ENCODE results near the gene SERTM2.

The SERTM2 gene

DNA sequence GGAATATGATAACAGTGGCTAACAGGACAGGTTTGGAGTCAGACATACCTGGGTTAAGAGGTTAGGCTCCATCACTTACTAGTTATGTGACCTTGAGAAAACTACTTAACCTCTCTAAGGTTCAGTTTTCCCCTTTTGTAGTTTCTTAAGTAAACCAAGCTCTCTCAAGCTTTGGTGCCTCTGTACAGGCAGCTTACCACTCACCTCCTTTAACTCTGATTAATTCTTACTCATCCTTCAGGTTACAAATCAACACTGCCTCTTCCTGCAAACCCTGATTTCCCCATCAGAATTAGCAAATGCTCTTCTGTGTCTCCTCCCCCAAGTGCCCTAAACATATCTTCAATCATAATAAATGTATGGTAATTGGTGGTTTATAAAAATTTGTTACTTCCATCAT is 3.5 kb upstream of the SERTM2 start (continued):
- no peak for TF ChIP-seq ZNF354C (tag by site-specific recombination; IDR thresholded peaks at IDR 0.05; ENCODE audit: borderline replicate concordance, low read depth)

DNA sequence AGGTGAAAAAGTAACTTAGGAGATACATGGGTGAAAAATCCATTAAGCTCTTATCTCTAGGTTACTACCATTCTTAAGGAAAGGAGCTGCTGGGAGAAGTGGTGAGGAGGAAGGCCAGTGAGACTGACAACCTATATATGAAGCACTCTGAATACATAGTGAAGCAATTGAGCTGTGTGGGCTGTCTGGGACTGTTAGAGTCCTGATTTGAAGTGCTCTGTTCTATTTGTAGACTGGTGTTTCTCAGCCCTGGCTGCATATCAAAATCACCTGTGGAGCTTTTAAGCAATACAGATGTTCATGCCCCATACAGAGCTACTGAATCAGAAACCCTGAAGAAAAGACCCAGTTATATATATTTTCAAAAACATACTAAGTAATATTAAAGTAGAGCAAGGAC is 3.9 kb downstream of the SERTM2 start:
- Histone ChIP-seq H3K4me3 (ENCODE audit: low read depth, low read length) (no peak overlapping the region), H3K36me3 (ENCODE audit: control insufficient read depth in 2 of 2, insufficient read depth in 1 of 2, low read length in 2 of 2) (no peaks in the 10 kb centered on the region), H3K4me1 (ENCODE audit: control insufficient read depth, insufficient read depth, low read length) (no peaks in the 10 kb centered on the region), H3K9me3 (ENCODE audit: control insufficient read depth, insufficient read depth, low read depth, low read length) (no peaks in the 10 kb centered on the region), H3K27ac (ENCODE audit: extremely low read depth, low read depth, low read length) (no peak overlapping the region)
- ChIA-PET CTCF (interaction anchor here (1.0 kb wide), 1 partner anchor 14 kb away, joined by 3 read pairs; no protein-coding TSS in a partner anchor), POLR2A (no interaction called here)
- TF ChIP-seq ZBTB1 (tag by site-specific recombination; IDR thresholded peaks at IDR 0.05), result no peak

DNA sequence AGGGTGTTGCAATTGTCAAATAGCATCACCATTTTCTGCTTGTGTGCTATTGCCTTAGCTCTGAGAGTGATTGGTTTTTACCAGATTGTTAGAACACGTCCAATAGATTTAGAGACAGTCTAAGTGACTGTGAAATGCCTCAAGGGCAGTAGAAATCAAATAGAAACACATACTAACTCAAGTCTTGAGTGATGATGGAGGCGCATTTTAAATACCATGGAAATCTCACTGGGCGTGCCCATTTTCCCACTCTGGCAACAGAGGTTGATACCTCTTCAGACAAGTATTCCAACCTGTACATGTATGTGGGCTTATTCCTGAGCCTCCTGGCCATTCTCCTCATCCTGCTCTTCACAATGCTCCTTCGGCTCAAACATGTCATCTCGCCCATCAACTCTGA is 7.2 kb downstream of the SERTM2 start:
- Histone ChIP-seq H3K9me3 (ENCODE audit: control insufficient read depth, insufficient read depth, low read depth, low read length) (no peaks in the 10 kb centered on the region; the same call in 1 of the 2 replicates), H3K4me1 (ENCODE audit: control insufficient read depth, insufficient read depth, low read length) (no peaks in the 10 kb centered on the region), H3K4me3 (ENCODE audit: low read depth, low read length) (no peak overlapping the region), H3K27ac (ENCODE audit: extremely low read depth, low read depth, low read length) (no peak overlapping the region), H3K36me3 (ENCODE audit: control insufficient read depth in 2 of 2, insufficient read depth in 1 of 2, low read length in 2 of 2) (no peaks in the 10 kb centered on the region)
- ChIA-PET CTCF (no interaction called here), POLR2A (no interaction called here)
- TF ChIP-seq ZIC2 (tag by site-specific recombination; IDR thresholded peaks at IDR 0.05), result no peak
- TF ChIP-seq SP7 (tag by site-specific recombination; IDR thresholded peaks at IDR 0.05), result no peak
- TF ChIP-seq HOXA7 (CRISPR knock-in tag; IDR thresholded peaks at IDR 0.05; ENCODE audit: borderline replicate concordance), result no peak

DNA sequence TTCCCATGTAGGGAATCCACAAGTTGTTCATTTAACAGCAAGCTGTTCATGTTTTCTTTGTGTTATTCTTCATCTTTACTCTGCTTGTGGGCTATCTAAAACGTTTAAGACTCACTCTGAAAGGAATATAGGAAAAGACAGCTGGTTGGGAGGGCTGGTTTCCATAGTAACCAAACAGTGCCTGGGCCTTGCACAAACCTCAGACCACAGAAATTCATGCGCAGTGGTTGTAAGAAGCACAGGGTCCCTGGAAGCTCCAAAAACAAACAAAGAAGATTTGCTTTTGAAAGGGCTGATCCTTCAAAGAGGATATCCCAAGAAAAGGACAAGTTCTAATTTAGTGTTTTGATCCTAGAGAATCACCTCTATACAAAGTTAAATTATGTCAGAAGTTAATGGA is 7.8 kb downstream of the SERTM2 start:
- H3K27ac ChIP-seq (ENCODE audit: extremely low read depth, low read depth, low read length), result no peak overlapping the region
- POLR2A ChIA-PET, result no interaction called here
- no peaks in the 10 kb centered on the region for H3K4me1 ChIP-seq (ENCODE audit: control insufficient read depth, insufficient read depth, low read length)
- CTCF ChIA-PET, result no interaction called here
- no peaks in the 10 kb centered on the region for H3K36me3 ChIP-seq (ENCODE audit: control insufficient read depth in 2 of 2, insufficient read depth in 1 of 2, low read length in 2 of 2)
- TF ChIP-seq GLI2 (tag by site-specific recombination; IDR thresholded peaks at IDR 0.05; ENCODE audit: borderline replicate concordance, low read depth), result no peak
- TF ChIP-seq, protein P1, sequence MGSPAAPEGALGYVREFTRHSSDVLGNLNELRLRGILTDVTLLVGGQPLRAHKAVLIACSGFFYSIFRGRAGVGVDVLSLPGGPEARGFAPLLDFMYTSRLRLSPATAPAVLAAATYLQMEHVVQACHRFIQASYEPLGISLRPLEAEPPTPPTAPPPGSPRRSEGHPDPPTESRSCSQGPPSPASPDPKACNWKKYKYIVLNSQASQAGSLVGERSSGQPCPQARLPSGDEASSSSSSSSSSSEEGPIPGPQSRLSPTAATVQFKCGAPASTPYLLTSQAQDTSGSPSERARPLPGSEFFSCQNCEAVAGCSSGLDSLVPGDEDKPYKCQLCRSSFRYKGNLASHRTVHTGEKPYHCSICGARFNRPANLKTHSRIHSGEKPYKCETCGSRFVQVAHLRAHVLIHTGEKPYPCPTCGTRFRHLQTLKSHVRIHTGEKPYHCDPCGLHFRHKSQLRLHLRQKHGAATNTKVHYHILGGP (tag by site-specific recombination; IDR thresholded peaks at IDR 0.05), result no peak
- no peak for TF ChIP-seq ZNF140 (tag by site-specific recombination; IDR thresholded peaks at IDR 0.05)
- TF ChIP-seq, protein P2, sequence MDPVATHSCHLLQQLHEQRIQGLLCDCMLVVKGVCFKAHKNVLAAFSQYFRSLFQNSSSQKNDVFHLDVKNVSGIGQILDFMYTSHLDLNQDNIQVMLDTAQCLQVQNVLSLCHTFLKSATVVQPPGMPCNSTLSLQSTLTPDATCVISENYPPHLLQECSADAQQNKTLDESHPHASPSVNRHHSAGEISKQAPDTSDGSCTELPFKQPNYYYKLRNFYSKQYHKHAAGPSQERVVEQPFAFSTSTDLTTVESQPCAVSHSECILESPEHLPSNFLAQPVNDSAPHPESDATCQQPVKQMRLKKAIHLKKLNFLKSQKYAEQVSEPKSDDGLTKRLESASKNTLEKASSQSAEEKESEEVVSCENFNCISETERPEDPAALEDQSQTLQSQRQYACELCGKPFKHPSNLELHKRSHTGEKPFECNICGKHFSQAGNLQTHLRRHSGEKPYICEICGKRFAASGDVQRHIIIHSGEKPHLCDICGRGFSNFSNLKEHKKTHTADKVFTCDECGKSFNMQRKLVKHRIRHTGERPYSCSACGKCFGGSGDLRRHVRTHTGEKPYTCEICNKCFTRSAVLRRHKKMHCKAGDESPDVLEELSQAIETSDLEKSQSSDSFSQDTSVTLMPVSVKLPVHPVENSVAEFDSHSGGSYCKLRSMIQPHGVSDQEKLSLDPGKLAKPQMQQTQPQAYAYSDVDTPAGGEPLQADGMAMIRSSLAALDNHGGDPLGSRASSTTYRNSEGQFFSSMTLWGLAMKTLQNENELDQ (tag by site-specific recombination; IDR thresholded peaks at IDR 0.05; ENCODE audit: low read depth), result no peak
- H3K9me3 ChIP-seq (ENCODE audit: control insufficient read depth, insufficient read depth, low read depth, low read length), result no peaks in the 10 kb centered on the region; the same call in 1 of the 2 replicates
- no peak overlapping the region for H3K4me3 ChIP-seq (ENCODE audit: low read depth, low read length)

DNA sequence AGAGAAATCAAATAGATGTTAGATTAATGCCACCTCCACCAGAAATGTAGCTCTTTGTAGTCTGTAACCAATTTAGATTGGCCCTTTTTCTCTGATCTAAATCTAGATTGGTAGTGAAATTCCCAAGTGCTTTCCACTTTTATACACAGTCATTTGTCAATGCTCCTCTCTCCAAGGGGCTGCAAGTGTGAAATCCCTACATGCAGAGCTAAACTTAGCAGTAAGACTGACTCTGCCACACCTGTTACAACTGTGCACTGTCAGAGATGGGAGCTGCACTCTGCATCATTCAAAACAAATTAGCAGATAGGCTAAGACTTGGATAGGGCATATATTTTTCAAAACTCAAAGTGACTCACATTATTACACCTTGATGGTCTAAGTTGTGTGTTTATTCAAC is 9.1 kb downstream of the SERTM2 start:
- Histone ChIP-seq H3K4me1 (ENCODE audit: control insufficient read depth, insufficient read depth, low read length) (no peaks in the 10 kb centered on the region), H3K27ac (ENCODE audit: extremely low read depth, low read depth, low read length) (no peak overlapping the region), H3K36me3 (ENCODE audit: control insufficient read depth in 2 of 2, insufficient read depth in 1 of 2, low read length in 2 of 2) (no peaks in the 10 kb centered on the region), H3K9me3 (ENCODE audit: control insufficient read depth, insufficient read depth, low read depth, low read length) (no peaks in the 10 kb centered on the region; the same call in 1 of the 2 replicates), H3K4me3 (ENCODE audit: low read depth, low read length) (no peak overlapping the region)
- ChIA-PET POLR2A (no interaction called here), CTCF (interaction anchor here (1.0 kb wide), 1 partner anchor 47 kb away, joined by 3 read pairs; no protein-coding TSS in a partner anchor)
- TF ChIP-seq MEIS1 (CRISPR knock-in tag; IDR thresholded peaks at IDR 0.05; ENCODE audit: borderline replicate concordance) (no peak), ZNF416 (tag by site-specific recombination; IDR thresholded peaks at IDR 0.05) (no peak), ZNF785 (tag by site-specific recombination; IDR thresholded peaks at IDR 0.05) (no peak), ZNF670 (tag by site-specific recombination; IDR thresholded peaks at IDR 0.05; ENCODE audit: low read depth) (no peak), ZNF112 (tag by site-specific recombination; IDR thresholded peaks at IDR 0.05) (no peak), ZBTB20 (tag by site-specific recombination; IDR thresholded peaks at IDR 0.05) (no peak), ZNF133 (tag by site-specific recombination; IDR thresholded peaks at IDR 0.05) (no peak)
- TF ChIP-seq, protein P3, sequence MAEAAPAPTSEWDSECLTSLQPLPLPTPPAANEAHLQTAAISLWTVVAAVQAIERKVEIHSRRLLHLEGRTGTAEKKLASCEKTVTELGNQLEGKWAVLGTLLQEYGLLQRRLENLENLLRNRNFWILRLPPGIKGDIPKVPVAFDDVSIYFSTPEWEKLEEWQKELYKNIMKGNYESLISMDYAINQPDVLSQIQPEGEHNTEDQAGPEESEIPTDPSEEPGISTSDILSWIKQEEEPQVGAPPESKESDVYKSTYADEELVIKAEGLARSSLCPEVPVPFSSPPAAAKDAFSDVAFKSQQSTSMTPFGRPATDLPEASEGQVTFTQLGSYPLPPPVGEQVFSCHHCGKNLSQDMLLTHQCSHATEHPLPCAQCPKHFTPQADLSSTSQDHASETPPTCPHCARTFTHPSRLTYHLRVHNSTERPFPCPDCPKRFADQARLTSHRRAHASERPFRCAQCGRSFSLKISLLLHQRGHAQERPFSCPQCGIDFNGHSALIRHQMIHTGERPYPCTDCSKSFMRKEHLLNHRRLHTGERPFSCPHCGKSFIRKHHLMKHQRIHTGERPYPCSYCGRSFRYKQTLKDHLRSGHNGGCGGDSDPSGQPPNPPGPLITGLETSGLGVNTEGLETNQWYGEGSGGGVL (tag by site-specific recombination; IDR thresholded peaks at IDR 0.05), result no peak
- TF ChIP-seq, protein P4, sequence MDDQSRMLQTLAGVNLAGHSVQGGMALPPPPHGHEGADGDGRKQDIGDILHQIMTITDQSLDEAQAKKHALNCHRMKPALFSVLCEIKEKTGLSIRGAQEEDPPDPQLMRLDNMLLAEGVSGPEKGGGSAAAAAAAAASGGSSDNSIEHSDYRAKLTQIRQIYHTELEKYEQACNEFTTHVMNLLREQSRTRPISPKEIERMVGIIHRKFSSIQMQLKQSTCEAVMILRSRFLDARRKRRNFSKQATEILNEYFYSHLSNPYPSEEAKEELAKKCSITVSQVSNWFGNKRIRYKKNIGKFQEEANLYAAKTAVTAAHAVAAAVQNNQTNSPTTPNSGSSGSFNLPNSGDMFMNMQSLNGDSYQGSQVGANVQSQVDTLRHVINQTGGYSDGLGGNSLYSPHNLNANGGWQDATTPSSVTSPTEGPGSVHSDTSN (CRISPR knock-in tag; IDR thresholded peaks at IDR 0.05), result no peak

Data from HEK293 (cell line).